DOHH2 (cell line): ENCODE results near the gene YAE1.

ENCODE experiments used
- EZH2phosphoT487 ChIP-seq: fragments of 200-600 bp; sonication (generic); IDR thresholded peaks from 2 replicates; pipeline ENCODE4 v1.6.1; 2017; ENCODE audit warnings: borderline replicate concordance, mild to moderate bottlenecking, antibody characterized with exemption, low read length, moderate library complexity, mixed read lengths
- TF ChIP-seq, protein P1 (sequence below): fragments of 200-600 bp; sonication (generic); IDR thresholded peaks from one replicate; pipeline ENCODE4 v1.5.1; 2014; ENCODE audit warnings: antibody characterized with exemption, mild to moderate bottlenecking, low read depth, low read length; ENCODE audit not compliant: poor library complexity, severe bottlenecking

DNA sequence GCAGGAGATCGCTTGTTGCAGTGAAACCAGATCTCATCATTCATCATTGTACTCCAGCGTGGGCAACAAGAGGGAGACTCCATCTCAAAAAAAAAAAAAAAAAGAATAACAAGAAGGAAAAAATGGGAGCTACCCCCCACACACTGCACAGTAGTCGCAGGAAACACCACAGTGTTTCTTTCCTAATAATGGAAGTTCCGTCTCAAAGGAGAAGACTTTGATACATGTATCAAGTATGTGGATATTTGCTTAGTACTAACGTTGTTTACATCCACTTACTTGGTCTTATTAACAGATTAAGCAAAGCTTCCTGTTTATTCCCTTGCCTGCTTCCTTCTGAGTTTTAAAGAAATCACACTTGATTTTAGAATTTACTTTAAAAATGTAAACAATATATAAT lies 22.2 kb downstream of the YAE1 start:
- TF ChIP-seq EZH2phosphoT487 = no peak
- TF ChIP-seq, protein P1, sequence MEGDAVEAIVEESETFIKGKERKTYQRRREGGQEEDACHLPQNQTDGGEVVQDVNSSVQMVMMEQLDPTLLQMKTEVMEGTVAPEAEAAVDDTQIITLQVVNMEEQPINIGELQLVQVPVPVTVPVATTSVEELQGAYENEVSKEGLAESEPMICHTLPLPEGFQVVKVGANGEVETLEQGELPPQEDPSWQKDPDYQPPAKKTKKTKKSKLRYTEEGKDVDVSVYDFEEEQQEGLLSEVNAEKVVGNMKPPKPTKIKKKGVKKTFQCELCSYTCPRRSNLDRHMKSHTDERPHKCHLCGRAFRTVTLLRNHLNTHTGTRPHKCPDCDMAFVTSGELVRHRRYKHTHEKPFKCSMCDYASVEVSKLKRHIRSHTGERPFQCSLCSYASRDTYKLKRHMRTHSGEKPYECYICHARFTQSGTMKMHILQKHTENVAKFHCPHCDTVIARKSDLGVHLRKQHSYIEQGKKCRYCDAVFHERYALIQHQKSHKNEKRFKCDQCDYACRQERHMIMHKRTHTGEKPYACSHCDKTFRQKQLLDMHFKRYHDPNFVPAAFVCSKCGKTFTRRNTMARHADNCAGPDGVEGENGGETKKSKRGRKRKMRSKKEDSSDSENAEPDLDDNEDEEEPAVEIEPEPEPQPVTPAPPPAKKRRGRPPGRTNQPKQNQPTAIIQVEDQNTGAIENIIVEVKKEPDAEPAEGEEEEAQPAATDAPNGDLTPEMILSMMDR = no peak
